Erythroblast (primary cell): Measurements from ENCODE around the gene RNF144A.

Source experiments
- GATA1 ChIP-seq: IDR thresholded peaks from 2 replicates; pipeline ENCODE4 v1.6.1; 2011; ENCODE audit warnings: low read depth, mild to moderate bottlenecking, control low read depth, low read length, moderate library complexity
- POLR2A ChIP-seq: IDR thresholded peaks from 2 replicates; pipeline ENCODE4 v1.6.1; 2011; ENCODE audit warnings: mild to moderate bottlenecking, low read length

DNA sequence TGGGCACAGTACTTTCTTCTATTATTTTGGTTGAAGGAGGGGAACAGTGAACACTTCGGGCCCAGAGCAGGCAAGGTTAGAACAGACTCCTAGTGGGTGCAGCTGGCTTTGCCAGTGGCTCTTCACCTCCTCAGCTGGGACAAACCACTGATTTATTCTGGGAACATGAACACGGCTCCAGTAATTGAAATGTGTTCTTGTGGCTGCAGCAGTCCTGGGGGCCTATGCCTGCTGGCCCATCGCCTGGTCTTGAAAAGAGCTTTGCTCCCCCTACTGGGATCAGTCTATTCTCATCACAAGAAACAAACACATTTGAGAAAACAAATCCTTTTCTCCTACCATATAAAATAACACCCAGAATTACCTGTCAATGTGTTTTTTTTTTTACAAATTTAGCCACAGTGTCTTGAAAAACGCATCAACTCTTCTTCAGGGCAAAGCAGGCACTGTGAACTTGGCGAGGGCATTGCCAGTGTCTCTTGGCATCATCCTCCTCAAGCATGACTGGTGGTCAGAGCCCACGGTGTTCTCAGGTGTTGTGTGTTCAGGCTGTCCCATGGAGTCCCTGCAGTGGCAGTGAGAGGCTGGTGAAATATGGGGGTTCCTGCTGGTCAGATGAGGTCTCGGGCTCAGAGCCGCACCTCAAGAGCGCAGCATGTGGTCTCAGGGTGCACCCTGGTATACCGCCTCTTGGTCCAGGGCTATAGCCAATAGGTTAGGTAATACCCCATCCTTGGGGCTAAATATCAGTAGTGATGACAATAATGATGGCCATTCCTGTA lies 51.3 kb downstream of the RNF144A start:
- TF ChIP-seq POLR2A (no peak), GATA1 (no peak)
